Endothelial cell of umbilical vein (primary cell): Measurements from ENCODE around the gene VSNL1. TPM values are rescaled to one million over a fixed set of nuclear protein-coding genes. Genes with fewer than 3 reads are reported as not detected.

ENCODE experiments used
- BruUV-seq: library from RNA; stranded (reverse); fragments of 400-500 nt; replicated peaks from 2 replicates; lab custom pipeline; 2021; lab: Mats Ljungman, UMichigan
- CTCF ChIA-PET: fragments of 300-600, 350-600 bp; sonication (Branson Sonifier 250); formaldehyde crosslinking; loops from one replicate; lab custom pipeline; 2021; ENCODE audit warnings: antibody characterized with exemption, inconsistent platforms; lab: Charles Lee
- POLR2A ChIA-PET: fragments of 300-600, 350-600 bp; sonication (Branson Sonifier 250); formaldehyde crosslinking; loops from one replicate; lab custom pipeline; 2021; ENCODE audit warnings: antibody characterized with exemption, inconsistent platforms; lab: Charles Lee
- DNase-seq: peaks from one replicate; pipeline ENCODE4 v3.0.0-alpha.2; 2011; ENCODE audit warnings: low read depth, low spot score
- FAIRE-seq: peaks from 2 replicates; lab custom pipeline; 2011; peaks lifted over from hg19 to GRCh38; lab: Jason Lieb, UNC
- H2AFZ ChIP-seq: 2 replicates; pipeline ENCODE4 v1.6.0; 2012; ENCODE audit warnings: low read depth, low read length, control low read depth, inconsistent platforms
- H3K27ac ChIP-seq: 2 replicates; pipeline ENCODE4 v1.5.1; 2011; ENCODE audit warnings: low read depth, mild to moderate bottlenecking, control low read depth, low read length, moderate library complexity; ENCODE audit not compliant: insufficient read depth
- H3K27me3 ChIP-seq, 2 experiments: 2 replicates each; pipeline versions ENCODE4 v1.6.0 to v1.6.1; 2011; ENCODE audit warnings: low read length in 2 of 2, mixed read lengths in 1 of 2; ENCODE audit not compliant: control insufficient read depth in 2 of 2, insufficient read depth in 2 of 2
- H3K36me3 ChIP-seq, 2 experiments: 2 replicates in 1 of 2; 3 replicates in 1 of 2; pipeline ENCODE4 v1.5.1; 2011; ENCODE audit warnings: low read length in 2 of 2, mild to moderate bottlenecking in 1 of 2, moderate library complexity in 1 of 2; ENCODE audit not compliant: control insufficient read depth in 2 of 2, insufficient read depth in 2 of 2; ENCODE audit errors: extremely low read depth in 1 of 2
- H3K4me1 ChIP-seq: 3 replicates; pipeline ENCODE4 v1.5.1; 2011; ENCODE audit warnings: mild to moderate bottlenecking, low read length; ENCODE audit not compliant: control insufficient read depth, insufficient read depth; ENCODE audit errors: extremely low read depth
- H3K4me2 ChIP-seq: 2 replicates; pipeline ENCODE4 v1.6.1; 2011; ENCODE audit warnings: low read length, control low read depth, mixed read lengths; ENCODE audit not compliant: insufficient read depth
- H3K4me3 ChIP-seq, 3 experiments: fragments of 200-600 bp in 1 of 3; sonication (generic), shearing (Covaris generic) in 1 of 3; replicated peaks in 1 of 3; 2 replicates each; pipeline ENCODE4 v1.5.1; 2011 to 2016; ENCODE audit warnings: control low read depth in 3 of 3, low read length in 3 of 3, mild to moderate bottlenecking in 2 of 3, inconsistent platforms in 1 of 3, low read depth in 1 of 3, moderate library complexity in 1 of 3; ENCODE audit not compliant: insufficient read depth in 1 of 3
- H3K79me2 ChIP-seq: 2 replicates; pipeline ENCODE4 v1.6.0; 2012; ENCODE audit warnings: low read length, inconsistent platforms; ENCODE audit not compliant: control insufficient read depth, insufficient read depth
- H3K9ac ChIP-seq: replicated peaks from 2 replicates; pipeline ENCODE3; 2011; ENCODE audit warnings: low read length, control low read depth; ENCODE audit not compliant: insufficient read depth; ENCODE audit errors: extremely low read depth
- H3K9me1 ChIP-seq: replicated peaks from 3 replicates; pipeline ENCODE4 v1.6.0; 2011; ENCODE audit warnings: mild to moderate bottlenecking, low read length; ENCODE audit not compliant: control insufficient read depth, insufficient read depth; ENCODE audit errors: extremely low read depth
- H3K9me3 ChIP-seq: replicated peaks from 2 replicates; pipeline ENCODE4 v1.5.1; 2012; ENCODE audit warnings: low read length, inconsistent platforms; ENCODE audit not compliant: control insufficient read depth, insufficient read depth
- H4K20me1 ChIP-seq: replicated peaks from 2 replicates; pipeline ENCODE3; 2011; ENCODE audit warnings: mild to moderate bottlenecking, low read length; ENCODE audit not compliant: control insufficient read depth, insufficient read depth; ENCODE audit errors: extremely low read depth
- CTCF ChIP-seq, 2 donors: IDR thresholded peaks; 1 replicate in 1 of 2; 2 replicates in 1 of 2; pipeline ENCODE4 v1.5.1; 2011; ENCODE audit warnings: low read length in 2 of 2, mild to moderate bottlenecking in 2 of 2, moderate library complexity in 2 of 2, control low read depth in 1 of 2, inconsistent platforms in 1 of 2, low read depth in 1 of 2; ENCODE audit not compliant: insufficient read depth in 1 of 2; ENCODE audit errors: extremely low read depth in 1 of 2
- EZH2 ChIP-seq: IDR thresholded peaks from 2 replicates; pipeline ENCODE4 v1.6.1; 2012; ENCODE audit warnings: borderline replicate concordance, low read depth, mild to moderate bottlenecking, moderate library complexity, low read length, inconsistent platforms; ENCODE audit not compliant: severe bottlenecking
- FOS ChIP-seq: IDR thresholded peaks from 2 replicates; pipeline ENCODE4 v1.6.1; 2011; ENCODE audit warnings: mild to moderate bottlenecking, low read length, moderate library complexity, borderline replicate concordance; ENCODE audit not compliant: insufficient read depth
- GATA2 ChIP-seq: IDR thresholded peaks from 2 replicates; pipeline ENCODE4 v1.7.0; 2011; ENCODE audit warnings: low read depth, mild to moderate bottlenecking, moderate library complexity, mixed read lengths, low read length; ENCODE audit not compliant: insufficient read length, insufficient read depth
- JUN ChIP-seq: IDR thresholded peaks from 2 replicates; pipeline ENCODE4 v1.6.1; 2011; ENCODE audit warnings: borderline replicate concordance, low read depth; ENCODE audit not compliant: insufficient read length, insufficient read depth
- MAX ChIP-seq: IDR thresholded peaks from 2 replicates; pipeline ENCODE4 v1.6.1; 2011; ENCODE audit not compliant: insufficient read depth, insufficient read length
- MYC ChIP-seq: IDR thresholded peaks from one replicate; pipeline ENCODE4 v1.6.1; 2011; ENCODE audit warnings: mild to moderate bottlenecking, low read depth, low read length
- POLR2A ChIP-seq: IDR thresholded peaks from 2 replicates; pipeline ENCODE4 v1.6.1; 2012; ENCODE audit warnings: low read depth, mild to moderate bottlenecking, control low read depth, low read length
- POLR2AphosphoS5 ChIP-seq: IDR thresholded peaks from 2 replicates; pipeline ENCODE4 v1.6.1; 2012; ENCODE audit warnings: low read depth, mild to moderate bottlenecking, control low read depth, low read length, moderate library complexity; ENCODE audit not compliant: insufficient read depth
- dilution Hi-C: fragments of 300-500 bp; cut with MboI; formaldehyde crosslinking; loops from one replicate; pipeline ENCODE4 v1.15.0; 2019; ENCODE audit warnings: low sequenced_read_pairs; ENCODE audit not compliant: extremely low pct_ligation_motif_present
- intact Hi-C: fragments of 100-400 bp; cut with micrococcal nuclease; formaldehyde crosslinking; loops from one replicate; pipeline ENCODE4 v1.10.0; 2022
- polyA plus RNA-seq, 4 experiments: library from polyadenylated mRNA; depleted of rRNA in 3 of 4; stranded (reverse) in 3 of 4; unstranded in 1 of 4; fragments of >200 nt; gene quantifications; 2 replicates each; pipeline versions ENCODE4 v1.2.1 to v1.2.3, GENCODE V29; 2011 to 2012; ENCODE audit warnings: missing spikeins in 1 of 4
- total RNA-seq: library from RNA; stranded (reverse); gene quantifications from 2 replicates; pipeline ENCODE4 v1.2.3, GENCODE V29; 2021

Gene VSNL1
- total and polyA plus RNA-seq, 2 donors (not counting 3 experiments of a cell fraction or from before 2014, with no cell fraction given), result not detected

- no peak overlapping the region for H2AFZ ChIP-seq
- no peak overlapping the region for H3K9ac ChIP-seq
- no peak overlapping the region for H3K27ac ChIP-seq
- no peak for FAIRE-seq
- no peaks in the 10 kb centered on the region for H3K9me1 ChIP-seq
- no peaks in the 10 kb centered on the region for H4K20me1 ChIP-seq
- dilution Hi-C loops (no loop called here), intact Hi-C loops (no loop called here)
- no peaks in the 10 kb centered on the region for H3K4me1 ChIP-seq
- no TSS peak for BruUV-seq
- TF ChIP-seq FOS (no peak), POLR2AphosphoS5 (no peak), MYC (no peak), MAX (no peak), POLR2A (no peak), CTCF (IDR thresholded peaks at IDR 0.05; ENCODE audit: extremely low read depth in 1 of 2, insufficient read depth in 1 of 2, low read depth in 1 of 2, low read length in 2 of 2) (no peak), GATA2 (no peak), EZH2 (no peak), JUN (no peak)
- POLR2A ChIA-PET, result no interaction called here
- no peaks in the 10 kb centered on the region for H3K27me3 ChIP-seq
- DNase-seq, result no peak
- no peaks in the 10 kb centered on the region for H3K79me2 ChIP-seq
- no peak overlapping the region for H3K4me3 ChIP-seq
- H3K36me3 ChIP-seq, result no peaks in the 10 kb centered on the region
- no peaks in the 10 kb centered on the region for H3K9me3 ChIP-seq
- H3K4me2 ChIP-seq, result no peak overlapping the region
- CTCF ChIA-PET, result no interaction called here
These were observed 31.2 kb downstream of the VSNL1 start for GRCh38 chr2:17571681-17572080.
